IMR-90 (cell line): Measurements from ENCODE around the gene TCF7. TPM values are rescaled to one million over a fixed set of nuclear protein-coding genes. Genes with fewer than 3 reads are reported as not detected.

Experiments
- ATAC-seq: fragments of 200-7000 bp; cut with Tn5 transposase; 2 replicates; pipeline ENCODE4 v1.9.1; 2020; ENCODE audit warnings: low read depth, mild to moderate bottlenecking, moderate library complexity
- BruUV-seq: library from RNA; stranded (reverse); fragments of 400-500 nt; replicated peaks from 2 replicates; lab custom pipeline; 2021; lab: Mats Ljungman, UMichigan
- CTCF ChIA-PET: fragments of 300-600 bp; formaldehyde crosslinking; extraction: SDS; loops from one replicate; lab custom pipeline; 2021; ENCODE audit warnings: antibody characterized with exemption; lab: Yijun Ruan, JAX
- POLR2A ChIA-PET: fragments of 300-600 bp; sonication (Branson Sonifier 250); formaldehyde crosslinking; loops from one replicate; lab custom pipeline; 2022; ENCODE audit warnings: antibody characterized with exemption; ENCODE audit not compliant: unreplicated experiment; lab: Charles Lee
- DNase-seq: peaks from one replicate; pipeline ENCODE4 v3.0.0; 2013
- H2AFZ ChIP-seq: replicated peaks from 2 replicates; pipeline ENCODE3; 2013; ENCODE audit warnings: low read length, mild to moderate bottlenecking; ENCODE audit not compliant: poor library complexity
- H2AK5ac ChIP-seq: 2 replicates; pipeline ENCODE4 v1.6.1; 2013; ENCODE audit warnings: low read depth, low read length, inconsistent platforms
- H2AK9ac ChIP-seq: replicated peaks from 2 replicates; pipeline ENCODE3; 2013; ENCODE audit warnings: mild to moderate bottlenecking, low read depth, low read length, moderate library complexity; ENCODE audit not compliant: poor library complexity
- H2BK120ac ChIP-seq: 2 replicates; pipeline ENCODE4 v1.6.1; 2013; ENCODE audit warnings: low read depth, low read length, inconsistent platforms
- H2BK15ac ChIP-seq: 3 replicates; pipeline ENCODE4 v1.6.1; 2013; ENCODE audit warnings: low read depth, low read length, inconsistent platforms
- H2BK20ac ChIP-seq: 2 replicates; pipeline ENCODE4 v1.6.1; 2013; ENCODE audit warnings: low read depth, mild to moderate bottlenecking, inconsistent platforms, low read length, moderate library complexity
- H2BK5ac ChIP-seq: 2 replicates; pipeline ENCODE4 v1.6.1; 2013; ENCODE audit warnings: mild to moderate bottlenecking, low read depth, low read length, inconsistent platforms; ENCODE audit not compliant: poor library complexity, severe bottlenecking
- H3K14ac ChIP-seq: replicated peaks from 2 replicates; pipeline ENCODE4 v1.6.1; 2013; ENCODE audit warnings: low read depth, low read length, inconsistent platforms
- H3K18ac ChIP-seq: 2 replicates; pipeline ENCODE4 v1.6.1; 2013; ENCODE audit warnings: low read depth, low read length, control low read depth
- H3K23ac ChIP-seq: 2 replicates; pipeline ENCODE4 v1.6.1; 2013; ENCODE audit warnings: low read depth, low read length, inconsistent platforms
- H3K27ac ChIP-seq: 2 replicates; pipeline ENCODE4 v1.5.1; 2013; ENCODE audit warnings: mild to moderate bottlenecking, control low read depth, low read length; ENCODE audit not compliant: insufficient read depth
- H3K27me3 ChIP-seq: 2 replicates; pipeline ENCODE4 v1.6.1; 2013; ENCODE audit warnings: low read length; ENCODE audit not compliant: control insufficient read depth, insufficient read depth
- H3K36me3 ChIP-seq: 2 replicates; pipeline ENCODE4 v1.6.1; 2013; ENCODE audit warnings: low read length, mixed read lengths; ENCODE audit not compliant: control insufficient read depth, insufficient read depth
- H3K4ac ChIP-seq: 2 replicates; pipeline ENCODE4 v1.6.1; 2013; ENCODE audit warnings: low read depth, low read length, inconsistent platforms
- H3K4me1 ChIP-seq: 2 replicates; pipeline ENCODE4 v1.6.1; 2013; ENCODE audit warnings: low read length, mixed read lengths; ENCODE audit not compliant: control insufficient read depth, insufficient read depth
- H3K4me2 ChIP-seq: 2 replicates; pipeline ENCODE4 v1.6.1; 2013; ENCODE audit warnings: low read depth, mild to moderate bottlenecking, control low read depth, low read length, moderate library complexity
- H3K4me3 ChIP-seq: 2 replicates; pipeline ENCODE4 v1.5.1; 2013; ENCODE audit warnings: low read depth, mild to moderate bottlenecking, control low read depth, low read length, moderate library complexity; ENCODE audit not compliant: insufficient read depth
- H3K56ac ChIP-seq: 2 replicates; pipeline ENCODE4 v1.6.1; 2013; ENCODE audit warnings: low read length, inconsistent platforms; ENCODE audit not compliant: insufficient read depth; ENCODE audit errors: extremely low read depth
- H3K79me1 ChIP-seq, 2 experiments: 2 replicates each; pipeline ENCODE4 v1.6.1; 2013; ENCODE audit warnings: low read length in 2 of 2, inconsistent platforms in 1 of 2, low read depth in 1 of 2
- H3K9ac ChIP-seq: 2 replicates; pipeline ENCODE4 v1.6.1; 2013; ENCODE audit warnings: low read depth, low read length, control low read depth
- H3K9me1 ChIP-seq: 2 replicates; pipeline ENCODE4 v1.6.1; 2013; ENCODE audit warnings: low read length, inconsistent platforms; ENCODE audit not compliant: insufficient read depth
- H3K9me3 ChIP-seq: 2 replicates; pipeline ENCODE4 v1.6.1; 2013; ENCODE audit warnings: low read length; ENCODE audit not compliant: control insufficient read depth, insufficient read depth
- H4K20me1 ChIP-seq: 2 replicates; pipeline ENCODE4 v1.6.1; 2013; ENCODE audit warnings: low read length, inconsistent platforms; ENCODE audit not compliant: insufficient read depth
- H4K5ac ChIP-seq: 2 replicates; pipeline ENCODE4 v1.6.1; 2013; ENCODE audit warnings: mild to moderate bottlenecking, low read depth, low read length, control low read depth
- H4K8ac ChIP-seq, 2 experiments: 2 replicates each; pipeline ENCODE4 v1.6.1; 2013; ENCODE audit warnings: low read depth in 2 of 2, low read length in 2 of 2, control low read depth in 1 of 2, inconsistent platforms in 1 of 2
- H4K91ac ChIP-seq: 2 replicates; pipeline ENCODE4 v1.6.1; 2013; ENCODE audit warnings: low read depth, low read length, inconsistent platforms; ENCODE audit not compliant: insufficient read depth
- BHLHE40 ChIP-seq: fragments of 150-350 bp; IDR thresholded peaks from 2 replicates; pipeline ENCODE4 v1.6.1; 2016; ENCODE audit warnings: mild to moderate bottlenecking, low read depth, low read length
- POLR2A ChIP-seq: IDR thresholded peaks from 2 replicates; pipeline ENCODE4 v1.6.1; 2012; ENCODE audit warnings: mild to moderate bottlenecking, low read depth, low read length
- RAD21 ChIP-seq: IDR thresholded peaks from 2 replicates; pipeline ENCODE4 v1.6.1; 2012; ENCODE audit warnings: low read length, improper control_type of control experiment
- SMC3 ChIP-seq: fragments of 150-350 bp; IDR thresholded peaks from 2 replicates; pipeline ENCODE4 v1.6.1; 2016; ENCODE audit warnings: low read depth, mild to moderate bottlenecking, antibody characterized with exemption, low read length, moderate library complexity
- WGBS, 2 experiments: methylation state at CpG; one replicate each; pipeline versions ENCODE4 v1.1.5 to v1.1.7; 2013; ENCODE audit warnings: missing lambda C conversion rate in 2 of 2; ENCODE audit not compliant: insufficient read length in 1 of 2; ENCODE audit errors: extremely low coverage in 2 of 2; 5-methylcytosine and 5-hydroxymethylcytosine counted together
- dilution Hi-C: fragments of 300-500 bp; cut with HindIII; formaldehyde crosslinking; loops from one replicate; pipeline ENCODE4 v1.14.3; 2018; ENCODE audit warnings: low sequenced_read_pairs; ENCODE audit not compliant: unreplicated experiment
- in situ Hi-C: fragments of 300-500 bp; cut with MboI; formaldehyde crosslinking; loops from 3 replicates; pipeline ENCODE4 v1.14.3; 2019; ENCODE audit warnings: low sequenced_read_pairs, inconsistent platforms, mixed read lengths
- intact Hi-C: fragments of 100-400 bp; cut with micrococcal nuclease; formaldehyde crosslinking; loops from 2 replicates; pipeline ENCODE4 v1.10.0; 2022
- polyA plus RNA-seq, 3 experiments: library from polyadenylated mRNA; depleted of rRNA; stranded (reverse); fragments of >200 nt; gene quantifications; 2 replicates each; pipeline ENCODE4 v1.2.3, GENCODE V29; 2012; ENCODE audit warnings: low replicate concordance in 1 of 3
- total RNA-seq: library from RNA; depleted of rRNA; stranded (reverse); fragments of >200 nt; gene quantifications from 2 replicates; pipeline ENCODE4 v1.2.3, GENCODE V29; 2012
- TF ChIP-seq, protein P1 (sequence below): conservative IDR thresholded peaks from 2 replicates; pipeline ENCODE4 v1.5.1; 2012; ENCODE audit warnings: mild to moderate bottlenecking, low read depth, low read length, improper control_type of control experiment

TCF7 gene
- total and polyA plus RNA-seq, 2 of the 4 experiments (the other 2 are of a cell fraction) = 1.3 to 3.4 TPM

DNA sequence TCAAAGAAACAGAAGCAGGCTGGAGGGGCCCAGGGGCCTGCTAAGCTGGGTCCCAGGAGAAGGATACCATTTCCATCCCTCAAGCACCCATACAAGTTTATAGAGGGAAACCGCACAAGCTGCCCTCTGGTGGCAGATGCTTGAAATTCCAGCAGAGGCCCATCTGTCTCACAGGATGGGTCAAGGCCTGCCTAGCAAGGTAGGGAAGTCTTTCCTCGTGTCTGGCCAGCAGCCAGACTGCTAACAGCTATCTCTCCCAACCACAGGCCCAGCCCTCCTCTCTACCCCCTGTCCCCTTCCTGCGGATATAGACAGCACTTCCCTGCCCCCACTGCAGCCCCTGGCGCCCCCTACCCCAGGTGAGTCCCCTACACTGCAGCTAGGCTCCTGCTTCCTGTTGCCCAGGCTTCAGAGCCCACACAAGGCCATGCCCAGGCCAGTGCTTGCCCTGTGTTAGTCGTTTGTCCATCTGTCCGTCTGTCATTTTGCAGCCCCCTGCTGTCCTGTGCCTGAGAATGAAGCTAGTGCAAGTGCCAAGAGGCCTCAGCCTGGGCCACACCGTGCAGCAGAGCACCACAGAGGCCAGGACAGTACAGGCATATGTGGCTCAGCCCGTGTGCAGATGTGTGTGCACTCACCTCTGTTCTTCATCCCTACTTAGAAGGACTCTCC lies 26.2 kb downstream of the TCF7 start:
- H2BK5ac ChIP-seq = no peak overlapping the region
- no peak overlapping the region for H2AK5ac ChIP-seq
- no peak overlapping the region for H3K4me2 ChIP-seq
- no peaks in the 10 kb centered on the region for H3K27me3 ChIP-seq
- H3K4me1 ChIP-seq = peaks cover 13% of the 10 kb centered on the region
- no peak overlapping the region for H4K91ac ChIP-seq
- H4K8ac ChIP-seq = no peak overlapping the region
- no TSS peak for BruUV-seq
- H2AFZ ChIP-seq = peak overlapping the region; percentile 27
- H2BK20ac ChIP-seq = no peak overlapping the region
- no peak overlapping the region for H2AK9ac ChIP-seq
- dilution Hi-C loops = no loop called here
- DNase-seq (peak; percentile 71), ATAC-seq (peak; percentile 82)
- H3K14ac ChIP-seq = no peak overlapping the region
- no peak overlapping the region for H2BK15ac ChIP-seq
- H3K36me3 ChIP-seq = peaks cover 51% of the 10 kb centered on the region
- H3K56ac ChIP-seq = no peak overlapping the region
- no peak for TF ChIP-seq BHLHE40
- peak; percentile 84 for TF ChIP-seq SMC3
- TF ChIP-seq RAD21 = peak; percentile 70
- TF ChIP-seq, protein P1, sequence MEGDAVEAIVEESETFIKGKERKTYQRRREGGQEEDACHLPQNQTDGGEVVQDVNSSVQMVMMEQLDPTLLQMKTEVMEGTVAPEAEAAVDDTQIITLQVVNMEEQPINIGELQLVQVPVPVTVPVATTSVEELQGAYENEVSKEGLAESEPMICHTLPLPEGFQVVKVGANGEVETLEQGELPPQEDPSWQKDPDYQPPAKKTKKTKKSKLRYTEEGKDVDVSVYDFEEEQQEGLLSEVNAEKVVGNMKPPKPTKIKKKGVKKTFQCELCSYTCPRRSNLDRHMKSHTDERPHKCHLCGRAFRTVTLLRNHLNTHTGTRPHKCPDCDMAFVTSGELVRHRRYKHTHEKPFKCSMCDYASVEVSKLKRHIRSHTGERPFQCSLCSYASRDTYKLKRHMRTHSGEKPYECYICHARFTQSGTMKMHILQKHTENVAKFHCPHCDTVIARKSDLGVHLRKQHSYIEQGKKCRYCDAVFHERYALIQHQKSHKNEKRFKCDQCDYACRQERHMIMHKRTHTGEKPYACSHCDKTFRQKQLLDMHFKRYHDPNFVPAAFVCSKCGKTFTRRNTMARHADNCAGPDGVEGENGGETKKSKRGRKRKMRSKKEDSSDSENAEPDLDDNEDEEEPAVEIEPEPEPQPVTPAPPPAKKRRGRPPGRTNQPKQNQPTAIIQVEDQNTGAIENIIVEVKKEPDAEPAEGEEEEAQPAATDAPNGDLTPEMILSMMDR = peak; percentile 75
- TF ChIP-seq POLR2A = no peak
- no peak overlapping the region for H3K27ac ChIP-seq
- H2BK120ac ChIP-seq = no peak overlapping the region
- ChIA-PET CTCF (interaction anchor here (0.5 to 3.2 kb wide), 8 partner anchors 9 to 246 kb away, joined by 3 to 47 read pairs (median 4); no protein-coding TSS in a partner anchor), POLR2A (no interaction called here)
- peaks cover 82% of the 10 kb centered on the region for H4K20me1 ChIP-seq
- 50% methylated on average over 2 of the region's 8 CpGs; no CpG with 5 or more reads in 1 of the 2 experiments for WGBS, 2 experiments
- H3K9ac ChIP-seq = no peak overlapping the region
- H3K4me3 ChIP-seq = no peak overlapping the region
- intact Hi-C loops = loop anchor here (1.0 to 2.0 kb wide), 2 partner anchors 40 to 101 kb away; no protein-coding TSS in a partner anchor
- H3K9me3 ChIP-seq = no peaks in the 10 kb centered on the region
- in situ Hi-C loops = no loop called here
- H3K79me1 ChIP-seq = peaks cover 45 to 91% of the 10 kb centered on the region in 2 experiments
- peaks cover 6% of the 10 kb centered on the region; the same call in 1 of the 2 replicates for H3K9me1 ChIP-seq
- H3K23ac ChIP-seq = no peak overlapping the region
- H4K5ac ChIP-seq = no peak overlapping the region
- H3K18ac ChIP-seq = no peak overlapping the region
- no peak overlapping the region for H3K4ac ChIP-seq
